Measurements from ENCODE around the gene LPP.

The LPP gene

GRCh38 chr3:188683032-188683521, 529.1 kb downstream of the LPP start:
- Histone ChIP-seq H3K4me3 (ENCODE audit: insufficient read depth, low read length, poor library complexity, severe bottlenecking) (no peak overlapping the region), H3K9me3 (ENCODE audit: insufficient read depth, low read length) (no peaks in the 10 kb centered on the region), H3K79me2 (ENCODE audit: insufficient read depth, low read length) (no peaks in the 10 kb centered on the region), H3F3A (ENCODE audit: insufficient read depth) (no peaks in the 10 kb centered on the region), H3K27ac (ENCODE audit: low read depth, low read length) (no peak overlapping the region), H3K9me2 (replicated peaks; ENCODE audit: insufficient read depth, low read length) (no peaks in the 10 kb centered on the region), H3K4me2 (ENCODE audit: low read depth, low read length, poor library complexity, severe bottlenecking) (no peak overlapping the region), H3K36me3 (ENCODE audit: low read length) (no peaks in the 10 kb centered on the region), H3K9ac (ENCODE audit: low read length) (no peak overlapping the region), H3K27me3 (ENCODE audit: low read length) (no peaks in the 10 kb centered on the region), H2AFZ (ENCODE audit: low read depth, low read length, severe bottlenecking) (no peak overlapping the region), H4K20me1 (ENCODE audit: low read depth, low read length) (no peaks in the 10 kb centered on the region)
- no peak for TF ChIP-seq CTCF (IDR thresholded peaks at IDR 0.05; ENCODE audit: insufficient read depth, low read length, poor library complexity, severe bottlenecking)
- no peak for TF ChIP-seq EZH2phosphoT487 (conservative IDR thresholded peaks at IDR 0.05; ENCODE audit: low read length)

GRCh38 chr3:188684276-188684675, 530.3 kb downstream of the LPP start:
- Histone ChIP-seq H3K27ac (ENCODE audit: low read depth, low read length) (no peak overlapping the region), H3K79me2 (ENCODE audit: insufficient read depth, low read length) (no peaks in the 10 kb centered on the region), H2AFZ (ENCODE audit: low read depth, low read length, severe bottlenecking) (no peak overlapping the region), H4K20me1 (ENCODE audit: low read depth, low read length) (no peaks in the 10 kb centered on the region), H3K36me3 (ENCODE audit: low read length) (no peaks in the 10 kb centered on the region), H3K9me3 (ENCODE audit: insufficient read depth, low read length) (no peaks in the 10 kb centered on the region), H3K9me2 (replicated peaks; ENCODE audit: insufficient read depth, low read length) (no peaks in the 10 kb centered on the region), H3F3A (ENCODE audit: insufficient read depth) (no peaks in the 10 kb centered on the region), H3K27me3 (ENCODE audit: low read length) (no peaks in the 10 kb centered on the region), H3K4me2 (ENCODE audit: low read depth, low read length, poor library complexity, severe bottlenecking) (no peak overlapping the region), H3K9ac (ENCODE audit: low read length) (no peak overlapping the region), H3K4me3 (ENCODE audit: insufficient read depth, low read length, poor library complexity, severe bottlenecking) (no peak overlapping the region)
- TF ChIP-seq CTCF (IDR thresholded peaks at IDR 0.05; ENCODE audit: insufficient read depth, low read length, poor library complexity, severe bottlenecking) (no peak), EZH2phosphoT487 (conservative IDR thresholded peaks at IDR 0.05; ENCODE audit: low read length) (no peak)

- Histone ChIP-seq H3K4me2 (ENCODE audit: low read depth, low read length, poor library complexity, severe bottlenecking) (no peak overlapping the region), H3K4me3 (ENCODE audit: insufficient read depth, low read length, poor library complexity, severe bottlenecking) (no peak overlapping the region), H3K9ac (ENCODE audit: low read length) (no peak overlapping the region), H4K20me1 (ENCODE audit: low read depth, low read length) (no peaks in the 10 kb centered on the region), H3K27ac (ENCODE audit: low read depth, low read length) (no peak overlapping the region), H3F3A (ENCODE audit: insufficient read depth) (no peaks in the 10 kb centered on the region), H2AFZ (ENCODE audit: low read depth, low read length, severe bottlenecking) (no peak overlapping the region), H3K79me2 (ENCODE audit: insufficient read depth, low read length) (no peaks in the 10 kb centered on the region), H3K36me3 (ENCODE audit: low read length) (no peaks in the 10 kb centered on the region), H3K9me2 (replicated peaks; ENCODE audit: insufficient read depth, low read length) (no peaks in the 10 kb centered on the region), H3K27me3 (ENCODE audit: low read length) (no peaks in the 10 kb centered on the region), H3K9me3 (ENCODE audit: insufficient read depth, low read length) (no peaks in the 10 kb centered on the region)
- no peak for TF ChIP-seq EZH2phosphoT487 (conservative IDR thresholded peaks at IDR 0.05; ENCODE audit: low read length)
- TF ChIP-seq CTCF (IDR thresholded peaks at IDR 0.05; ENCODE audit: insufficient read depth, low read length, poor library complexity, severe bottlenecking), result no peak
Measured at GRCh38 chr3:188685789-188686188, 531.8 kb downstream of the LPP start.

Data from SU-DHL-6 (cell line).